Esophagus (tissue), 2 donors: Measurements from ENCODE around the gene SOX12. TPM values are rescaled to one million over a fixed set of nuclear protein-coding genes. Genes with fewer than 3 reads are reported as not detected.

Experiments used
- H3K27ac ChIP-seq, 2 donors: one replicate each; pipeline ENCODE4 v1.5.1; 2013; ENCODE audit warnings: low read depth in 2 of 2, mild to moderate bottlenecking in 2 of 2, inconsistent platforms in 1 of 2, low read length in 1 of 2, moderate library complexity in 1 of 2
- H3K27me3 ChIP-seq, 2 donors: one replicate each; pipeline ENCODE4 v1.6.1; 2013; ENCODE audit warnings: low read length in 2 of 2, control low read depth in 1 of 2, mild to moderate bottlenecking in 1 of 2; ENCODE audit not compliant: insufficient read depth in 2 of 2, control insufficient read depth in 1 of 2
- H3K36me3 ChIP-seq, 2 donors: one replicate each; pipeline ENCODE4 v1.6.1; 2013; ENCODE audit warnings: low read length in 1 of 2; ENCODE audit not compliant: control insufficient read depth in 2 of 2, insufficient read depth in 2 of 2
- H3K4me1 ChIP-seq, 2 donors: one replicate each; pipeline ENCODE4 v1.6.1; 2013; ENCODE audit warnings: low read length in 1 of 2; ENCODE audit not compliant: control insufficient read depth in 2 of 2, insufficient read depth in 2 of 2
- H3K4me3 ChIP-seq, 2 donors: one replicate each; pipeline ENCODE4 v1.5.1; 2013; ENCODE audit warnings: low read length in 2 of 2, mild to moderate bottlenecking in 2 of 2, low read depth in 1 of 2, moderate library complexity in 1 of 2
- H3K9me3 ChIP-seq, 2 donors: one replicate each; pipeline ENCODE4 v1.6.1; 2013; ENCODE audit warnings: mild to moderate bottlenecking in 2 of 2, low read depth in 1 of 2, low read length in 1 of 2, moderate library complexity in 1 of 2; ENCODE audit not compliant: control insufficient read depth in 2 of 2, insufficient read depth in 1 of 2
- WGBS, 2 donors: extraction: QIAGEN DNeasy Blood & Tissue Kit; methylation state at CpG; one replicate each; pipeline ENCODE4 v1.1.7; 2013; 5-methylcytosine and 5-hydroxymethylcytosine counted together
- polyA plus RNA-seq, 2 donors: library from polyadenylated mRNA; stranded (reverse); fragments of 200-250 nt; gene quantifications; one replicate each; pipeline ENCODE4 v1.2.3, GENCODE V29; 2013
- donor health status: healthy with polysubstance abuse.
- donor health status: Bipolar disorder and iron deficiency.

The SOX12 gene
- polyA plus RNA-seq, 2 donors, result 2.2 to 2.4 TPM

- no peak overlapping the region for H3K27ac ChIP-seq
- no peaks in the 10 kb centered on the region for H3K36me3 ChIP-seq
- no peak overlapping the region for H3K4me3 ChIP-seq
- no peaks in the 10 kb centered on the region for H3K27me3 ChIP-seq
- WGBS, 2 donors, result 65 to 73% methylated on average over 1 of the region's 1 CpG
- H3K9me3 ChIP-seq, result no peaks in the 10 kb centered on the region
- no peaks in the 10 kb centered on the region for H3K4me1 ChIP-seq
Observed at GRCh38 chr20:312866-313265, 12.5 kb upstream of the SOX12 start.

GRCh38 chr20:313402-313801, 11.9 kb upstream of the SOX12 start:
- no peaks in the 10 kb centered on the region for H3K27me3 ChIP-seq
- H3K27ac ChIP-seq, result no peak overlapping the region
- WGBS, 2 donors, result 85 to 86% methylated on average over 5 of the region's 5 CpGs
- H3K4me3 ChIP-seq, result no peak overlapping the region
- H3K36me3 ChIP-seq, result no peaks in the 10 kb centered on the region
- no peaks in the 10 kb centered on the region for H3K9me3 ChIP-seq
- no peaks in the 10 kb centered on the region for H3K4me1 ChIP-seq

GRCh38 chr20:313948-314347, 11.4 kb upstream of the SOX12 start:
- no peaks in the 10 kb centered on the region for H3K4me1 ChIP-seq
- H3K27ac ChIP-seq, result no peak overlapping the region
- no peak overlapping the region for H3K4me3 ChIP-seq
- H3K36me3 ChIP-seq, result no peaks in the 10 kb centered on the region
- H3K9me3 ChIP-seq, result no peaks in the 10 kb centered on the region
- H3K27me3 ChIP-seq, result no peaks in the 10 kb centered on the region

- Histone ChIP-seq H3K4me1 (no peaks in the 10 kb centered on the region), H3K4me3 (no peak overlapping the region), H3K36me3 (no peaks in the 10 kb centered on the region), H3K27me3 (no peaks in the 10 kb centered on the region), H3K27ac (no peak overlapping the region), H3K9me3 (no peaks in the 10 kb centered on the region)
- WGBS, 2 donors, result 89 to 93% methylated on average over 2 of the region's 2 CpGs
Observed at GRCh38 chr20:316316-317068, 8.9 kb upstream of the SOX12 start.

GRCh38 chr20:324177-325044, 941 bp upstream of the SOX12 start:
- WGBS, 2 donors, result 0 to 1% methylated on average over 65 to 69 of the region's 69 CpGs
- Histone ChIP-seq H3K4me3 (peak overlapping the region; percentile 66 to 72), H3K9me3 (peaks cover 0 to 3% of the 10 kb centered on the region in 2 donors), H3K36me3 (no peaks in the 10 kb centered on the region), H3K4me1 (peaks cover 3 to 9% of the 10 kb centered on the region in 2 donors), H3K27ac (peak overlapping the region; percentile 87 to 99), H3K27me3 (no peaks in the 10 kb centered on the region)

GRCh38 chr20:325889-326644, 715 bp downstream of the SOX12 start:
- Histone ChIP-seq H3K36me3 (no peaks in the 10 kb centered on the region), H3K27me3 (no peaks in the 10 kb centered on the region), H3K9me3 (peaks cover 0 to 3% of the 10 kb centered on the region in 2 donors), H3K27ac (peak overlapping the region; percentile 87 to 92), H3K4me3 (peak overlapping the region; percentile 66 to 72), H3K4me1 (peaks cover 3 to 11% of the 10 kb centered on the region in 2 donors)
- WGBS, 2 donors, result 1% methylated on average over 80 to 103 of the region's 103 CpGs

- Histone ChIP-seq H3K4me1 (peaks cover 3 to 11% of the 10 kb centered on the region in 2 donors), H3K4me3 (peak overlapping the region; percentile 66 to 72), H3K36me3 (no peaks in the 10 kb centered on the region), H3K9me3 (peaks cover 0 to 3% of the 10 kb centered on the region in 2 donors), H3K27ac (peak overlapping the region; percentile 87 to 92), H3K27me3 (no peaks in the 10 kb centered on the region)
- WGBS, 2 donors, result 1% methylated on average over 33 to 38 of the region's 38 CpGs
Observed at GRCh38 chr20:326645-327185, 1.4 kb downstream of the SOX12 start.

- H3K27me3 ChIP-seq, result no peaks in the 10 kb centered on the region
- peak overlapping the region; percentile 66 to 72 for H3K4me3 ChIP-seq
- WGBS, 2 donors, result 3 to 5% methylated on average over 44 to 47 of the region's 47 CpGs
- peaks cover 0 to 3% of the 10 kb centered on the region in 2 donors for H3K9me3 ChIP-seq
- H3K36me3 ChIP-seq, result no peaks in the 10 kb centered on the region
- H3K4me1 ChIP-seq, result peaks cover 3 to 11% of the 10 kb centered on the region in 2 donors
- H3K27ac ChIP-seq, result peak overlapping the region; percentile 81 to 87
Observed at GRCh38 chr20:327186-328026, 2.1 kb downstream of the SOX12 start.
